GM23338 (cell line): ENCODE measurements around the gene FBXW7. TPM values are rescaled to one million over a fixed set of nuclear protein-coding genes. Genes with fewer than 3 reads are reported as not detected.

Experiments used
- ATAC-seq: fragments of 200-7000 bp; cut with Tn5 transposase; 3 replicates; pipeline ENCODE4 v1.9.1; 2020
- DNase-seq: peaks from one replicate; pipeline ENCODE4 v3.0.0-alpha.2; 2015; ENCODE audit warnings: low spot score
- H2AFZ ChIP-seq: fragments of 200-600 bp; sonication (generic); 2 replicates; pipeline ENCODE4 v1.8.0; 2016; ENCODE audit warnings: antibody characterized with exemption, mild to moderate bottlenecking, moderate library complexity
- H3F3A ChIP-seq: fragments of 200-600 bp; sonication (generic); replicated peaks from 2 replicates; pipeline ENCODE4 v1.8.0; 2017; ENCODE audit warnings: antibody characterized with exemption, mixed run types, low read depth
- H3K27ac ChIP-seq: fragments of 200-600 bp; sonication (generic); 2 replicates; pipeline ENCODE4 v1.6.1; 2016; ENCODE audit warnings: low read depth
- H3K27me3 ChIP-seq: fragments of 200-600 bp; sonication (generic); 2 replicates; pipeline ENCODE4 v1.8.0; 2016; ENCODE audit warnings: mild to moderate bottlenecking, mixed run types, moderate library complexity; ENCODE audit not compliant: insufficient read depth
- H3K36me3 ChIP-seq: fragments of 200-600 bp; sonication (generic); 2 replicates; pipeline ENCODE4 v1.8.0; 2016; ENCODE audit warnings: mild to moderate bottlenecking; ENCODE audit not compliant: insufficient read depth
- H3K4me1 ChIP-seq: fragments of 200-600 bp; sonication (generic); 2 replicates; pipeline ENCODE4 v1.8.0; 2016; ENCODE audit warnings: mild to moderate bottlenecking, moderate library complexity; ENCODE audit not compliant: insufficient read depth
- H3K4me2 ChIP-seq: fragments of 200-600 bp; sonication (generic); 2 replicates; pipeline ENCODE4 v1.7.1; 2017; ENCODE audit warnings: mixed run types
- H3K4me3 ChIP-seq: fragments of 200-600 bp; sonication (generic); 2 replicates; pipeline ENCODE4 v1.6.1; 2016; ENCODE audit warnings: mixed run types
- H3K79me2 ChIP-seq: fragments of 200-600 bp; sonication (generic); replicated peaks from 2 replicates; pipeline ENCODE4 v1.8.0; 2017; ENCODE audit warnings: mild to moderate bottlenecking; ENCODE audit not compliant: insufficient read depth
- H3K9me2 ChIP-seq: fragments of 200-600 bp; sonication (generic); 2 replicates; pipeline ENCODE4 v1.8.0; 2017; ENCODE audit not compliant: insufficient read depth
- H4K20me1 ChIP-seq: fragments of 200-600 bp; sonication (generic); replicated peaks from 2 replicates; pipeline ENCODE4 v1.8.0; 2017; ENCODE audit warnings: mild to moderate bottlenecking; ENCODE audit not compliant: insufficient read depth
- H3K27ac Mint-ChIP-seq: 2 replicates; pipeline ENCODE4 v1.8.0; 2020; ENCODE audit warnings: inconsistent platforms, mild to moderate bottlenecking, moderate library complexity, mixed read lengths
- H3K27me3 Mint-ChIP-seq: 3 replicates; pipeline ENCODE4 v1.8.0; 2022; ENCODE audit warnings: low read depth, mild to moderate bottlenecking, moderate library complexity, mixed read lengths, inconsistent platforms; ENCODE audit not compliant: insufficient read depth, poor library complexity
- H3K36me3 Mint-ChIP-seq: 3 replicates; pipeline ENCODE4 v1.8.0; 2021; ENCODE audit warnings: low read depth, mild to moderate bottlenecking, inconsistent platforms, moderate library complexity, mixed read lengths
- H3K4me1 Mint-ChIP-seq: 3 replicates; pipeline ENCODE4 v1.8.0; 2020; ENCODE audit warnings: mild to moderate bottlenecking, inconsistent platforms, mixed read lengths
- H3K4me3 Mint-ChIP-seq: 3 replicates; pipeline ENCODE4 v1.8.0; 2021; ENCODE audit warnings: moderate library complexity, mild to moderate bottlenecking, inconsistent platforms, mixed read lengths
- H3K9me3 Mint-ChIP-seq: 3 replicates; pipeline ENCODE4 v1.8.0; 2020; ENCODE audit warnings: moderate library complexity, mild to moderate bottlenecking, inconsistent platforms, mixed read lengths
- CREB1 ChIP-seq: fragments of 250-450 bp; sonication (Bioruptor Pico); IDR thresholded peaks from 2 replicates; pipeline ENCODE4 v1.5.0; 2020; ENCODE audit warnings: low read depth, mild to moderate bottlenecking, moderate library complexity
- CTCF ChIP-seq, 2 experiments: fragments of 200-600 bp in 1 of 2; sonication (generic) in 1 of 2; conservative IDR thresholded peaks; 2 replicates each; pipeline versions ENCODE4 v1.5.1 to v1.6.1; 2016 to 2017; ENCODE audit warnings: antibody characterized with exemption in 2 of 2, low read depth in 2 of 2, mild to moderate bottlenecking in 2 of 2, moderate library complexity in 1 of 2
- ETS1 ChIP-seq: IDR thresholded peaks from 2 replicates; pipeline ENCODE4 v1.6.1; 2016; ENCODE audit warnings: antibody characterized with exemption
- EZH2 ChIP-seq: fragments of 200-600 bp; sonication (generic); IDR thresholded peaks from one replicate; pipeline ENCODE4 v1.8.0; 2017; ENCODE audit warnings: antibody characterized with exemption, mild to moderate bottlenecking, low read depth; ENCODE audit not compliant: unreplicated experiment
- EZH2phosphoT487 ChIP-seq: fragments of 200-600 bp; sonication (generic); IDR thresholded peaks from one replicate; pipeline ENCODE4 v1.8.1; 2018; ENCODE audit warnings: antibody characterized with exemption; ENCODE audit not compliant: unreplicated experiment
- JUNB ChIP-seq: IDR thresholded peaks from one replicate; pipeline ENCODE4 v1.6.1; 2016; ENCODE audit warnings: antibody characterized with exemption; ENCODE audit not compliant: unreplicated experiment
- NANOG ChIP-seq: IDR thresholded peaks from 2 replicates; pipeline ENCODE4 v1.6.1; 2016; ENCODE audit warnings: antibody characterized with exemption, borderline replicate concordance
- POLR2AphosphoS5 ChIP-seq: IDR thresholded peaks from 2 replicates; pipeline ENCODE4 v1.6.1; 2016; ENCODE audit warnings: antibody characterized with exemption, low read depth
- REST ChIP-seq: IDR thresholded peaks from one replicate; pipeline ENCODE4 v1.6.1; 2018; ENCODE audit warnings: antibody characterized with exemption; ENCODE audit not compliant: unreplicated experiment
- STAT1 ChIP-seq: IDR thresholded peaks from one replicate; pipeline ENCODE4 v1.6.1; 2016; ENCODE audit warnings: antibody characterized with exemption; ENCODE audit not compliant: unreplicated experiment
- ZNF114 ChIP-seq: fragments of 250-450 bp; sonication (Bioruptor Pico); IDR thresholded peaks from 2 replicates; pipeline ENCODE4 v1.5.0; 2020; ENCODE audit warnings: mild to moderate bottlenecking, moderate library complexity
- ZNF331 ChIP-seq: fragments of 250-450 bp; sonication (Bioruptor Pico); IDR thresholded peaks from 2 replicates; pipeline ENCODE4 v1.5.0; 2020; ENCODE audit warnings: low read depth, mild to moderate bottlenecking, moderate library complexity
- ZNF462 ChIP-seq: fragments of 250-450 bp; sonication (Bioruptor Pico); IDR thresholded peaks from 2 replicates; pipeline ENCODE4 v1.5.0; 2020; ENCODE audit warnings: mild to moderate bottlenecking, moderate library complexity
- polyA plus RNA-seq: library from polyadenylated mRNA; unstranded; fragments of >200 nt; fragmentation: Nextera tagmentation; extraction: Ambion mirVana; gene quantifications from 2 replicates; pipeline ENCODE4 v1.2.1, GENCODE V29; 2016
- total RNA-seq: library from RNA; depleted of rRNA; stranded (reverse); fragments of >200 nt; shearing (Covaris generic); gene quantifications from 2 replicates; pipeline ENCODE4 v1.2.3, GENCODE V29; 2014

The FBXW7 gene
- total and polyA plus RNA-seq, 2 experiments from 2014 or later = 25.8 to 34.7 TPM

- H3K36me3 Mint-ChIP-seq = peaks cover 5% of the 10 kb centered on the region; the same call in 1 of the 3 replicates
- Histone ChIP-seq H3K4me1 (0 out of 2 replicates have a peak, but pooled peaks cover 5% of the 10 kb centered on the region), H3K4me2 (no peak overlapping the region), H3K27me3 (no peaks in the 10 kb centered on the region), H3K79me2 (no peaks in the 10 kb centered on the region), H3K27ac (no peak overlapping the region), H3K36me3 (no peaks in the 10 kb centered on the region), H2AFZ (no peak overlapping the region), H3K4me3 (no peak overlapping the region), H3F3A (no peaks in the 10 kb centered on the region), H3K9me2 (0 out of 2 replicates have a peak, but pooled peaks cover 5% of the 10 kb centered on the region), H4K20me1 (no peaks in the 10 kb centered on the region)
- H3K4me3 Mint-ChIP-seq = no peak overlapping the region
- H3K27me3 Mint-ChIP-seq = no peaks in the 10 kb centered on the region
- ATAC-seq (no peak), DNase-seq (no peak)
- 0 out of 2 replicates have a peak overlapping the region, but pooled peaks have one; percentile 3 for H3K27ac Mint-ChIP-seq
- no peaks in the 10 kb centered on the region; the same call in 2 of the 3 replicates for H3K9me3 Mint-ChIP-seq
- peaks cover 8% of the 10 kb centered on the region; the same call in 2 of the 3 replicates for H3K4me1 Mint-ChIP-seq
- no peak for TF ChIP-seq JUNB
- no peak for TF ChIP-seq CREB1 (CRISPR knock-in tag)
- no peak for TF ChIP-seq POLR2AphosphoS5
- no peak for TF ChIP-seq EZH2phosphoT487
- TF ChIP-seq ZNF462 (CRISPR knock-in tag) = no peak
- TF ChIP-seq ZNF114 (CRISPR knock-in tag) = no peak
- TF ChIP-seq ZNF331 (CRISPR knock-in tag) = no peak
- no peak for TF ChIP-seq NANOG
- TF ChIP-seq CTCF (conservative IDR thresholded peaks at IDR 0.05; ENCODE audit: low read depth in 2 of 2) = no peak
- TF ChIP-seq REST = no peak
- TF ChIP-seq STAT1 = no peak
- no peak for TF ChIP-seq ETS1
- TF ChIP-seq EZH2 = no peak
Observed at GRCh38 chr4:152346526-152346925, 189.4 kb downstream of the FBXW7 start.
